Stomach smooth muscle (tissue), 2 donors: ENCODE results near the gene C5AR1.

Source experiments
- H3K27ac ChIP-seq: one replicate; pipeline ENCODE4 v1.7.0; 2013; ENCODE audit warnings: mild to moderate bottlenecking, low read length, inconsistent platforms
- H3K27me3 ChIP-seq, 2 donors: one replicate each; pipeline ENCODE4 v1.7.0; 2013; ENCODE audit warnings: low read length in 2 of 2; ENCODE audit not compliant: insufficient read depth in 2 of 2, control insufficient read depth in 1 of 2
- H3K36me3 ChIP-seq, 2 donors: one replicate each; pipeline ENCODE4 v1.7.0; 2013; ENCODE audit warnings: low read length in 2 of 2; ENCODE audit not compliant: control insufficient read depth in 2 of 2, insufficient read depth in 2 of 2
- H3K4me1 ChIP-seq: one replicate; pipeline ENCODE4 v1.7.0; 2013; ENCODE audit warnings: low read length; ENCODE audit not compliant: control insufficient read depth, insufficient read depth
- H3K4me3 ChIP-seq, 2 donors: one replicate each; pipeline ENCODE4 v1.7.0; 2013; ENCODE audit warnings: low read length in 2 of 2
- H3K9ac ChIP-seq, 2 donors: one replicate each; pipeline ENCODE4 v1.7.0; 2013; ENCODE audit warnings: low read length in 2 of 2, mild to moderate bottlenecking in 1 of 2
- H3K9me3 ChIP-seq, 2 donors: one replicate each; pipeline ENCODE4 v1.7.0; 2013; ENCODE audit warnings: low read length in 2 of 2; ENCODE audit not compliant: control insufficient read depth in 2 of 2
- donor health status: healthy.
- donor health status: Pancreatic carcinoma.

Gene C5AR1

DNA sequence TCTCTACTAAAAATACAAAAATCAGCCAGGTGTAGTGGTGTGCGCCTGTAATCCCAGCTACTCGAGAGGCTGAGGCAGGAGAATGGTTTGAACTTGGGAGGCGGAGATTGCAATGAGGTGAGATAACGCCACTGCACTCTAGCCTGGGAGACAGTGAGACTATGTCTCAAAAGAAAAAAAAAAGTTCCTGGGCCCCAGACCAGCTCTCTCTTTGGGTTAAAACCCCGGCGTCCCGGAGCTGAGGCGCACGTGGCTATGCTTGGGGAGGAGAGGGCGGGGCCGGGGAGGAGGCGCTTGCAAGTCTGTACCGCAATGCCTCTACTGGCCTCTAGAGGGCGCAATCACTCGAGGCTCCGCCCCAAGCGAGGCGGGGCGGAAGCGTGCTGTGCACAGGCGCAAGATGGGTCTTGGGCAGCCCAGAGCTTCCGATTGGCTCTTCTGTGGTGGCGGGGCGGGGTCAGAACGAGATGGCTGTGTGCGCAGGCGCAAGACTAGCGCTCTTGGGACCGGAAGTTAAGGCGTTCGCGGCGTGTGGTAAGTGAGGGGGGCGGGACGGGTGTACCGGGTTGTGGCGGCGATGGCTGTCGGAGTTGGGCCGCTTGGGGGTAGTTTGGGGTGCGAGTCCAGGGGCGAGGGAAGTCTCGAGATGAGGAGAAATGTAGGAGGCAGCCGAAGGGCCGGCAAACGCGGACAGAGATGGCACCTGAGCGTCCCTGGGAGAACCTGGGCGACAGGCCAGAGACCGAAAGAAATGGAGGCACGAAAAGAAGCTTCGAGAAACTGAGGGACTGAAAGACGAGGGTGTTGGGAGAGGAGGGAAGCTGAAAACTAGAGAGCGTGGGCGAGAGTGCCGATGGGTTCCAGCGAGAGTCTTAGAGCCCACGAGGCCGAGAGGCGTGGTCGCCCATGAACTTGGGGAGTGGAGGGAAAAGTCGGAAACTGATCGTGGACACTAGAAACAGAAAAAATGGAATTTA, 39.4 kb downstream of the C5AR1 start, which contains the start of gene DHX34:
TSS of gene DHX34 (plus strand) at position 497 of the 977 bp plus-strand sequence. CDS start 3,716 bp downstream, outside the sequence.
- H3K27ac ChIP-seq, result peak within 1 kb of the TSS; percentile 53
- peak within 1 kb of the TSS; percentile 83 to 89 for H3K9ac ChIP-seq
- H3K36me3 ChIP-seq, result peaks cover 0 to 6% of the 10 kb centered on the region in 2 donors
- no peaks in the 10 kb centered on the region for H3K9me3 ChIP-seq
- H3K27me3 ChIP-seq, result no peaks in the 10 kb centered on the region
- H3K4me1 ChIP-seq, result peaks cover 19% of the 10 kb centered on the region
- peak within 1 kb of the TSS; percentile 88 to 99 for H3K4me3 ChIP-seq

DNA sequence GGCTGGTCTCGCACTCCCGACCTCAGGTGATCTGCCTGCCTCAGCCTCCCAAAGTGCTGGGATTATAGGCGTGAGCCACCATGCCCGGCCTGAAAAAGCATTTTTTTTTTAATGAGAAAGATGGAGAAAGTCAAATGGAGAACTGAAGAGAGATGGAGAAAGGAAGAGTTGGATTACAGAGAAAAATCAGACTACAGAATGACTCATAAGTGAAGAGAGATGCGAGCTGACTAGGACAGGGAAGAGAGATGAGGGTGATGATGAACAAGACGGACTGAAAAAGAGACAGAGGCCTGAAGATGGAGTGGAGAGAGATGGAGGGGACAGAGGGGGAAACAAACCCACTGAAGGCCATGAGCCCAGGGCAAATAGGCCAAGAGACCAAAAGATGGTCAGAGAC, 41.0 kb downstream of the C5AR1 start:
- Histone ChIP-seq H3K36me3 (peaks cover 6 to 16% of the 10 kb centered on the region in 2 donors), H3K9me3 (no peaks in the 10 kb centered on the region), H3K4me1 (peaks cover 19% of the 10 kb centered on the region), H3K27me3 (no peaks in the 10 kb centered on the region), H3K4me3 (no peak overlapping the region), H3K9ac (no peak overlapping the region), H3K27ac (no peak overlapping the region)

DNA sequence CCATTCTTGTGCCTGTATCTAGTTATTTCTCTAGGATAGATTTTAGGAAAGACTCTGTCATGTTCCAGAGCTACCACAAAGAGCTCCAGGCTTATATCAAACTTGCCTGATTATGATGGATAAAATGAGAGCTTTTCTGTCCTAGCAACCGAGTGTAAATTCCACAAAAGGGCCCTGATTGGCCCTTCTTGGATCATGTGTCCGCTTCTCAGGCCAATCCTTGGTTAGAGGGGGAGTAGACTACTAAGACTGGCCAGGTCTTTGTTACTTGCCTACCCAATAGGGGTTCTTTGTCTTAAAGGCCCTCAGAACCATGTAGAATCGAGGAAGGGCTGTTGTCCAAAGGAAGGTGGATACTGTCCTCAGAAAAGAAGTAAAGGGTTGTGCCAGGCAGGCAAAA, 41.9 kb downstream of the C5AR1 start:
- H3K27ac ChIP-seq, result no peak overlapping the region
- H3K36me3 ChIP-seq, result peaks cover 10 to 20% of the 10 kb centered on the region in 2 donors

DNA sequence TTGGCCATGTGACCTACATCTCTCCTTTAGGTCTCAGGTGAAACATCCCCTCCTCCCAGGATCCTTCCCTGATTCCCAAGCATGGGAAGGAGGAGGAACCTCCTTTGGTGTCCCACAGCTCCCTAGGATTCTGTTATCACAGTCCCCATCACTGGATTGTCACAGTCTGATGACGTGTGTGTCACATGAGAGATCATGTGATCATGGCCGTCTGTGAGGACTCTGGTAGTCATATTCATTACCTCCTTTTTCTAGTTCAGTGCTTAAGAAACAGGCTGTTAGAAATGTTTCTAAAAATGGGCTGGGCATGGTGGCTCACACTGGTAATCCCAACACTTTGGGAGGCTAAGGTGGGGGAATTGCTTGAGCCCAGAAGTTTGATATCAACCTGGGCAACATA, 42.4 kb downstream of the C5AR1 start:
- Histone ChIP-seq H3K27ac (no peak overlapping the region), H3K4me3 (no peak overlapping the region), H3K9me3 (no peaks in the 10 kb centered on the region), H3K4me1 (peaks cover 19% of the 10 kb centered on the region), H3K27me3 (no peaks in the 10 kb centered on the region), H3K36me3 (peaks cover 13 to 25% of the 10 kb centered on the region in 2 donors), H3K9ac (no peak overlapping the region)

More for the DNA sequence above, 41.9 kb downstream of the C5AR1 start:
- H3K4me3 ChIP-seq, result no peak overlapping the region
- no peaks in the 10 kb centered on the region for H3K9me3 ChIP-seq
- no peaks in the 10 kb centered on the region for H3K27me3 ChIP-seq
- no peak overlapping the region for H3K9ac ChIP-seq
- peaks cover 19% of the 10 kb centered on the region for H3K4me1 ChIP-seq

DNA sequence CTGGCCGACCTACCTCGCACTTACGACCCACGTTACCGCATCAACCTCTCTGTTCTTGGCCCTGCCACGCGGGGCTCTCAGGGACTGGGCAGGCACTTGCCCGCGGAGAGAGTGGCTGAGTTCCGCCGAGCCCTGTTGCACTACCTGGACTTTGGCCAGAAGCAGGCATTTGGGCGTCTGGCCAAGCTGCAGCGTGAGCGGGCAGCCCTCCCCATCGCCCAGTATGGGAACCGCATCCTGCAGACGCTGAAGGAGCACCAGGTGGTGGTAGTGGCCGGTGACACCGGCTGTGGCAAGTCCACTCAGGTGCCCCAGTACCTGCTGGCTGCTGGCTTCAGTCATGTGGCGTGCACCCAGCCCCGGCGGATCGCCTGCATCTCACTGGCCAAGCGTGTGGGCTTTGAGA, 43.6 kb downstream of the C5AR1 start:
- H3K36me3 ChIP-seq, result peaks cover 25 to 37% of the 10 kb centered on the region in 2 donors
- H3K4me1 ChIP-seq, result peaks cover 19% of the 10 kb centered on the region

DNA sequence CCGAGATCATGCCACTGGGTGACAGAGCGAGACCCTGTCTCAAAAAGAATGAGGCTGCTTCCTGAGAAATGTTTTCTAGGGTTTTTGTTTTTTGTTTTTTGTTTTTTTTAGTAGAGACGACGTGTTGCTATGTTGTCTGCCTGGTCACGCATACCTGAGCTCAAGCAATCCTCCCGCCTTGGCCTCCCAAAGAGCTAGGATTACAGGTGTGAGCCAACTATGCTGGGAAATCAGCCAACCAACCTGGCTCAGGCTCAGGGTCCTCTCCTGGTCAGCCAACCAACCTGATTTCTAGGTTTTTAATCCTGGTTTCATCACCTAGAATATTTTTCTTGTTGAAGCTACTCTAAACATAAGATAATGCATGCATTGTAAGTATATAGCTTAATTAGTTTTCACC, 47.2 kb downstream of the C5AR1 start:
- H3K27ac ChIP-seq, result no peak overlapping the region
- H3K9me3 ChIP-seq, result no peaks in the 10 kb centered on the region
- no peaks in the 10 kb centered on the region for H3K27me3 ChIP-seq
- H3K9ac ChIP-seq, result no peak overlapping the region
- H3K4me1 ChIP-seq, result peaks cover 7% of the 10 kb centered on the region
- H3K4me3 ChIP-seq, result no peak overlapping the region
- peaks cover 43 to 60% of the 10 kb centered on the region in 2 donors for H3K36me3 ChIP-seq

More for the DNA sequence above, 43.6 kb downstream of the C5AR1 start:
- Histone ChIP-seq H3K9me3 (no peaks in the 10 kb centered on the region), H3K27me3 (no peaks in the 10 kb centered on the region), H3K9ac (no peak overlapping the region), H3K4me3 (no peak overlapping the region), H3K27ac (no peak overlapping the region)

DNA sequence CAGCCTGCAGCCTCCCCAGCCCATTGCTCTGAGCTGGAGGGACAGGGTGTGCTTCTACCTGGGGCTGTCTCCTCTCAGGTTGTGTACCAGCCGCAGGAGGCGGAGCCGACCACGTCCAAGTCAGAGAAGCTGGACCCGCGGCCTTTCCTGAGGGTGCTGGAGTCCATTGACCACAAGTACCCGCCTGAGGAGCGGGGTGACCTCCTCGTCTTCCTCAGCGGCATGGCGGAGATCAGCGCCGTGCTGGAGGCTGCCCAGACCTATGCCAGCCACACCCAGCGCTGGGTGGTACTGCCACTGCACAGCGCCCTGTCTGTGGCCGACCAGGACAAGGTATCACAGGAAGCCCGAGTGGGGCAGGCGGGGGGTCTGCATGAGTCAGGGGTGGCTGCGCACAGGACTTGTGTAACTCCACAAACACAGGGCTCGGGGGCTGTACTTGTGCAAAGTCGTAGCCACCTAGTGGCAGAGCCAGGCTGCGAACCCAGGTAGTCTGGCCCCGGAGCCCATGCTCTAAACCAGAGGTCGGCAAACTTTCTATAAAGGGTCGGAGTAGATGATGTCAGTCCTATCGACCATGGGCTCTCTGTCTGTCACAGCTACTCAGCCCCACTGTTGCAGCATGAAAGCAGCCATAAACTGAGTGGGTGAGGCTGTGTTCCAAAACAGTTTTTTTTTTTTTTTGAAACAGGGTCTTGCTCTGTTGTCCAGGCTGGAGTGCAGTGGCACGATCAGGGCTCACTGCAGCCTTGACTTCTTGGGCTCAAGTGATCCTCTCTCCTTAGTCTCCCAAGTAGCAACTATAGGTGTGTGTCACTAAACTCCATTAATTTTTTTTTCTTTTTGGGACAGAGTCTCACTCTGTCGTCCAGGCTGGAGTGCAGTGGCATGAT, 48.4 kb downstream of the C5AR1 start:
- H3K4me1 ChIP-seq, result peaks cover 5% of the 10 kb centered on the region
- no peaks in the 10 kb centered on the region for H3K27me3 ChIP-seq
- H3K9ac ChIP-seq, result no peak overlapping the region
- no peak overlapping the region for H3K27ac ChIP-seq
- H3K9me3 ChIP-seq, result no peaks in the 10 kb centered on the region
- no peak overlapping the region for H3K4me3 ChIP-seq
- H3K36me3 ChIP-seq, result peaks cover 48 to 64% of the 10 kb centered on the region in 2 donors

DNA sequence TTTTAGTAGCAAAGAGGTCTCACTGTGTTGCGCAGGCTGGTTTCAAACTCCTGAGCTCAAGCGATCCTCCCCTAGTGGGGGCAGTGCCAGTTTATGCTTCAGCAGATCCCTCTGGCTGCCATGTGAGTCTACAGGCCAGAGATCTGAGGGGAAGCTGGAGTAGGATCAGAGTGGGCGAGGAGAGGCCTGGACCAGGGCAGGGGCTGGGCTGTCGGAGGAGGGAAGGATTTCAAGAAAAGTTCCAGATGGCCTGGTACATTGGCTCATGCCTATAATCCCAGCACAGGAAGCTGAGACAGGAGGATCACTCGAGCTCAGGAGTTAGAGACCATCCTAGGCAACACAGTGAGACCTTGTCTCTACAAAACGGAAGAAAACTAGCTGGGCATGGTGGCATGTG, 49.3 kb downstream of the C5AR1 start:
- Histone ChIP-seq H3K27ac (no peak overlapping the region), H3K4me3 (no peak overlapping the region), H3K4me1 (no peaks in the 10 kb centered on the region), H3K9ac (no peak overlapping the region), H3K27me3 (no peaks in the 10 kb centered on the region), H3K36me3 (peaks cover 56 to 62% of the 10 kb centered on the region in 2 donors), H3K9me3 (no peaks in the 10 kb centered on the region)

DNA sequence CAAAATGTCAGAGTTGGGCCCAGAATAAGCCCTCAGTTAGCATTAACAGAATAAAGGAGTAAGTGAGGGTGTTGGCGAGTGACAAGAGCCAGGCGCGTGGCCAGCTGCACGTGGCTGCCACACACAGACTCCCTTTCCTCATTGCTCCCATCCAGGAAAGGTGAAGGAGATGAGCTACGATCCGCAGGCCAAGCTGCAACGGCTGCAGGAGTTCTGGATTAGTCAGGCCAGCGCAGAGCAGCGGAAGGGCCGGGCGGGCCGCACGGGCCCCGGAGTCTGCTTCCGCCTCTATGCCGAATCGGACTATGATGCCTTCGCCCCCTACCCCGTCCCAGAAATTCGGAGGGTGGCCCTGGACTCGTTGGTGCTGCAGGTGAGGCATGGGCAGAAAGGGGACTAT, 52.7 kb downstream of the C5AR1 start:
- Histone ChIP-seq H3K27me3 (no peaks in the 10 kb centered on the region), H3K36me3 (peaks cover 47 to 53% of the 10 kb centered on the region in 2 donors), H3K4me3 (no peak overlapping the region), H3K27ac (no peak overlapping the region), H3K4me1 (no peaks in the 10 kb centered on the region), H3K9ac (no peak overlapping the region), H3K9me3 (no peaks in the 10 kb centered on the region)

DNA sequence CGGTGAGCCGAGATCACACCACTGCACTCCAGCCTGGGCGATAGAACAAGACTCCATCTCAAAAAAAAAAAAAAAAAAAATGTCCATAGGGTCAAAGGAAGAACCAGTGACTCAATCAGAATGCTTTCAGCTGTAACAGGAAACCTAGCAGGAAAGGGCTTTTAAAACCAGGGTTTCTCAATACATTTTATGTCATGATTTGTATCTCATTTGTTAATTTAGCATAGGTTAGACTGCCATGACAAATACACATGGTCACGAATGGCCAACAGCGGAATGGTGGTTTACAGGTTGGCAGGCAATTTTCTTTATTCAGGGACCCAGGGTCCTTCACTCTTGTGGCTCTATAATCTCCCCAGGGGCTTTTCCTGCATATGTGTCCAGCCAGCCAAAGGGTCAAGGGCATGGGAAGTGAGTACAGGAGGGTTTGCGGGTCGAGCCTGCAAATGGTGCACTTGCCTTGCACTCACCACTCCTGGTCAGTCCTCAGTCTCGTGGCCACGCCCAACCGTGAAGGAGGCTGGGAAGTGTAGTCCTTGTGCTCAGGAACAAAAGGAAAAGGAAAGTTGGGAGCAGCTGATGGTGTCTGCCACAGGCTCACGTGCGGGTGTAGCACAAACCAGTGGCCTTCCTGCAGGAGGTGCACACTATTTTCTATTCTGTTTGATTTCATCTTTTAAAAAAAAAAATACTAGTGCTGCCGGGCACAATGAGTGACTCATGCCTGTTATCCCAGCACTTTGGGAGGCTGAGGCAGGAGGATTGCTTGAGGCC, 54.3 kb downstream of the C5AR1 start:
- Histone ChIP-seq H3K27me3 (no peaks in the 10 kb centered on the region), H3K36me3 (peaks cover 33 to 42% of the 10 kb centered on the region in 2 donors), H3K4me1 (no peaks in the 10 kb centered on the region), H3K9me3 (no peaks in the 10 kb centered on the region), H3K9ac (no peak overlapping the region), H3K4me3 (no peak overlapping the region), H3K27ac (no peak overlapping the region)
